H1 (cell line): Measurements from ENCODE around the gene PTPN13. TPM values are rescaled to one million over a fixed set of nuclear protein-coding genes. Genes with fewer than 3 reads are reported as not detected.

Experiments used
- CTCF ChIA-PET: fragments of 300-600 bp; sonication (Branson Sonifier 250); formaldehyde crosslinking; loops from one replicate; lab custom pipeline; 2021; ENCODE audit not compliant: partially characterized antibody; lab: Charles Lee
- POLR2A ChIA-PET: fragments of 300-600 bp; sonication (Branson Sonifier 250); formaldehyde crosslinking; loops from one replicate; lab custom pipeline; 2021; ENCODE audit warnings: inconsistent platforms; ENCODE audit not compliant: partially characterized antibody; lab: Charles Lee
- DNase-seq, 2 experiments: peaks; one replicate each; pipeline versions ENCODE4 v3.0.0 to v3.0.0-alpha.2; 2010 to 2022; ENCODE audit warnings: low spot score in 2 of 2, low read depth in 1 of 2, mixed read lengths in 1 of 2
- FAIRE-seq: peaks from 2 replicates; lab custom pipeline; 2011; peaks lifted over from hg19 to GRCh38; lab: Jason Lieb, UNC
- H2AFZ ChIP-seq: 2 replicates; pipeline ENCODE4 v1.8.1; 2012; ENCODE audit warnings: low read length, inconsistent platforms
- H2AK5ac ChIP-seq: 2 replicates; pipeline ENCODE4 v1.6.1; 2013; ENCODE audit warnings: low read depth, low read length
- H2BK120ac ChIP-seq: replicated peaks from 2 replicates; pipeline ENCODE3; 2013; ENCODE audit warnings: low read depth, low read length, inconsistent platforms
- H2BK12ac ChIP-seq: 2 replicates; pipeline ENCODE4 v1.6.1; 2013; ENCODE audit warnings: low read depth, low read length
- H2BK15ac ChIP-seq: 2 replicates; pipeline ENCODE4 v1.6.1; 2013; ENCODE audit warnings: low read length
- H2BK20ac ChIP-seq: 2 replicates; pipeline ENCODE4 v1.6.1; 2013; ENCODE audit warnings: low read length
- H2BK5ac ChIP-seq: 2 replicates; pipeline ENCODE4 v1.6.1; 2013; ENCODE audit warnings: low read depth, low read length
- H3K14ac ChIP-seq: 2 replicates; pipeline ENCODE4 v1.6.1; 2013; ENCODE audit warnings: inconsistent platforms; ENCODE audit not compliant: insufficient read length
- H3K18ac ChIP-seq: 2 replicates; pipeline ENCODE4 v1.6.1; 2013; ENCODE audit warnings: low read length; ENCODE audit errors: extremely low read depth
- H3K23ac ChIP-seq: 2 replicates; pipeline ENCODE4 v1.6.1; 2013; ENCODE audit warnings: inconsistent platforms; ENCODE audit not compliant: insufficient read length
- H3K23me2 ChIP-seq: 2 replicates; pipeline ENCODE4 v1.6.1; 2013; ENCODE audit warnings: low read depth, low read length
- H3K27ac ChIP-seq: 2 replicates; pipeline ENCODE4 v1.6.1; 2011; ENCODE audit warnings: low read depth, low read length, inconsistent platforms
- H3K27me3 ChIP-seq, 4 experiments: replicated peaks in 1 of 4; 1 replicate in 1 of 4; 2 replicates in 3 of 4; pipeline versions ENCODE4 v1.6.1 to v1.8.1; 2011 to 2013; ENCODE audit warnings: low read length in 3 of 4, mild to moderate bottlenecking in 3 of 4, inconsistent platforms in 2 of 4, mixed read lengths in 2 of 4, moderate library complexity in 1 of 4; ENCODE audit not compliant: control insufficient read depth in 3 of 4, insufficient read depth in 3 of 4; ENCODE audit errors: extremely low read depth in 1 of 4
- H3K36me3 ChIP-seq, 4 experiments: 2 replicates each; pipeline versions ENCODE4 v1.6.1 to v1.8.1; 2011 to 2013; ENCODE audit warnings: mild to moderate bottlenecking in 4 of 4, low read length in 3 of 4, moderate library complexity in 2 of 4, control low read depth in 1 of 4, inconsistent platforms in 1 of 4; ENCODE audit not compliant: insufficient read depth in 4 of 4, control insufficient read depth in 2 of 4
- H3K4ac ChIP-seq: replicated peaks from 2 replicates; pipeline ENCODE3; 2013; ENCODE audit warnings: low read length, low read depth, mixed read lengths, inconsistent platforms; ENCODE audit not compliant: insufficient read length
- H3K4me1 ChIP-seq, 4 experiments: replicated peaks in 1 of 4; 1 replicate in 1 of 4; 2 replicates in 3 of 4; pipeline versions ENCODE4 v1.6.1 to v1.8.1; 2011 to 2013; ENCODE audit warnings: low read length in 3 of 4, inconsistent platforms in 2 of 4, mixed read lengths in 1 of 4; ENCODE audit not compliant: insufficient read depth in 4 of 4, control insufficient read depth in 3 of 4
- H3K4me2 ChIP-seq, 2 experiments: 2 replicates each; pipeline versions ENCODE4 v1.6.1 to v1.8.1; 2011 to 2013; ENCODE audit warnings: low read depth in 2 of 2, low read length in 2 of 2, control low read depth in 1 of 2, inconsistent platforms in 1 of 2, mild to moderate bottlenecking in 1 of 2; ENCODE audit not compliant: insufficient read depth in 1 of 2
- H3K4me3 ChIP-seq, 4 experiments: fragments of 200-600, 300-600 bp in 1 of 4; sonication (generic), shearing (Covaris generic), sonication (Bioruptor Twin) in 1 of 4; 2 replicates each; pipeline versions ENCODE4 v1.5.1 to v1.8.1; 2011 to 2016; ENCODE audit warnings: low read length in 4 of 4, low read depth in 3 of 4, control low read depth in 2 of 4, inconsistent platforms in 2 of 4, mild to moderate bottlenecking in 2 of 4, mixed read lengths in 1 of 4, moderate library complexity in 1 of 4; ENCODE audit not compliant: insufficient read depth in 2 of 4; ENCODE audit errors: extremely low read depth in 1 of 4
- H3K56ac ChIP-seq: replicated peaks from 2 replicates; pipeline ENCODE3; 2013; ENCODE audit warnings: low read depth, mild to moderate bottlenecking, mixed read lengths, low read length, inconsistent platforms; ENCODE audit not compliant: insufficient read length
- H3K79me1 ChIP-seq: 2 replicates; pipeline ENCODE4 v1.6.1; 2013; ENCODE audit warnings: low read depth, low read length, control low read depth
- H3K79me2 ChIP-seq, 2 experiments: 2 replicates each; pipeline versions ENCODE4 v1.6.1 to v1.8.1; 2012 to 2013; ENCODE audit warnings: low read length in 2 of 2, mild to moderate bottlenecking in 2 of 2, inconsistent platforms in 1 of 2; ENCODE audit not compliant: insufficient read depth in 2 of 2, control insufficient read depth in 1 of 2
- H3K9ac ChIP-seq, 4 experiments: replicated peaks in 1 of 4; 1 replicate in 1 of 4; 2 replicates in 3 of 4; pipeline versions ENCODE4 v1.6.1 to v1.8.1; 2011 to 2013; ENCODE audit warnings: low read depth in 3 of 4, low read length in 3 of 4, control low read depth in 2 of 4, mild to moderate bottlenecking in 2 of 4, moderate library complexity in 2 of 4, inconsistent platforms in 1 of 4; ENCODE audit errors: extremely low read depth in 1 of 4
- H3K9me3 ChIP-seq, 2 experiments: 2 replicates each; pipeline versions ENCODE4 v1.6.1 to v1.8.1; 2012 to 2013; ENCODE audit warnings: mild to moderate bottlenecking in 2 of 2, moderate library complexity in 2 of 2, control low read depth in 1 of 2, inconsistent platforms in 1 of 2, low read depth in 1 of 2, low read length in 1 of 2, mixed read lengths in 1 of 2; ENCODE audit not compliant: insufficient read depth in 2 of 2
- H4K20me1 ChIP-seq, 2 experiments: replicated peaks in 1 of 2; 2 replicates each; pipeline versions ENCODE3 to v1.8.1; 2011 to 2013; ENCODE audit warnings: inconsistent platforms in 2 of 2, low read length in 2 of 2, mild to moderate bottlenecking in 1 of 2; ENCODE audit not compliant: insufficient read depth in 2 of 2, control insufficient read depth in 1 of 2
- H4K5ac ChIP-seq: 2 replicates; pipeline ENCODE4 v1.6.1; 2013; ENCODE audit warnings: low read length, low read depth, mixed read lengths, inconsistent platforms; ENCODE audit not compliant: insufficient read length
- H4K8ac ChIP-seq: 2 replicates; pipeline ENCODE4 v1.8.0; 2013; ENCODE audit warnings: mild to moderate bottlenecking, moderate library complexity, low read length, inconsistent platforms; ENCODE audit not compliant: insufficient read depth; ENCODE audit errors: extremely low read depth
- H4K91ac ChIP-seq: replicated peaks from 2 replicates; pipeline ENCODE3; 2013; ENCODE audit warnings: low read length, mixed read lengths, inconsistent platforms; ENCODE audit not compliant: insufficient read length
- BRCA1 ChIP-seq: IDR thresholded peaks from 2 replicates; pipeline ENCODE4 v1.6.1; 2012; ENCODE audit warnings: low read depth, low read length, improper control_type of control experiment
- EGR1 ChIP-seq: IDR thresholded peaks from 2 replicates; pipeline ENCODE4 v1.6.1; 2011; ENCODE audit warnings: low read depth, low read length, borderline replicate concordance
- EP300 ChIP-seq, 2 experiments: IDR thresholded peaks; 1 replicate in 1 of 2; 2 replicates in 1 of 2; pipeline ENCODE4 v1.6.1; 2011 to 2012; ENCODE audit warnings: low read depth in 2 of 2, low read length in 2 of 2, mild to moderate bottlenecking in 2 of 2, borderline replicate concordance in 1 of 2, inconsistent platforms in 1 of 2, moderate library complexity in 1 of 2
- JUN ChIP-seq: IDR thresholded peaks from 2 replicates; pipeline ENCODE4 v1.6.1; 2011; ENCODE audit warnings: low read depth, mild to moderate bottlenecking, improper control_type of control experiment, low read length
- RXRA ChIP-seq: IDR thresholded peaks from 2 replicates; pipeline ENCODE4 v1.6.1; 2011; ENCODE audit warnings: low read depth, mild to moderate bottlenecking, low read length, moderate library complexity; ENCODE audit not compliant: insufficient read depth
- SP1 ChIP-seq: IDR thresholded peaks from 2 replicates; pipeline ENCODE4 v1.6.1; 2011; ENCODE audit warnings: low read depth, low read length
- SRF ChIP-seq: IDR thresholded peaks from 2 replicates; pipeline ENCODE4 v1.6.1; 2011; ENCODE audit warnings: mild to moderate bottlenecking, low read depth, low read length, moderate library complexity
- TCF12 ChIP-seq: IDR thresholded peaks from 2 replicates; pipeline ENCODE4 v1.6.1; 2011; ENCODE audit warnings: low read depth, mild to moderate bottlenecking, low read length
- YY1 ChIP-seq: IDR thresholded peaks from 2 replicates; pipeline ENCODE4 v1.6.1; 2011; ENCODE audit warnings: low read depth, mild to moderate bottlenecking, low read length
- WGBS, 2 experiments: shearing (Covaris generic) in 1 of 2; methylation state at CpG; one replicate each; pipeline versions ENCODE4 v1.1.6 to v1.1.7; 2013 to 2015; ENCODE audit warnings: low lambda C conversion rate in 2 of 2, mixed read lengths in 2 of 2, inconsistent platforms in 1 of 2, low coverage in 1 of 2, missing lambda C conversion rate in 1 of 2; ENCODE audit not compliant: insufficient replicate concordance in 2 of 2, insufficient coverage in 1 of 2, insufficient read length in 1 of 2; ENCODE audit errors: extremely low coverage in 1 of 2, missing lambda C conversion rate in 1 of 2; 5-methylcytosine and 5-hydroxymethylcytosine counted together
- polyA plus RNA-seq, 7 experiments: library from polyadenylated mRNA; depleted of rRNA in 3 of 7; stranded (reverse) in 5 of 7; unstranded in 2 of 7; fragments of >200 nt in 5 of 7; fragments of 200-250 nt in 2 of 7; gene quantifications; 1 replicate in 5 of 7; 2 replicates in 1 of 7; 4 replicates in 1 of 7; pipeline versions ENCODE4 v1.2.1 to v1.2.3, GENCODE V29; 2011 to 2013; ENCODE audit warnings: missing spikeins in 2 of 7, mixed read lengths in 2 of 7
- total RNA-seq: library from RNA; stranded (reverse); fragmentation: NEBNext Ultra II Directional; extraction: Animal tissue kit (Norgen Biotek cat#: 25700); gene quantifications from 2 replicates; pipeline ENCODE4 v1.2.1, GENCODE V29; 2021

PTPN13 gene
- total and polyA plus RNA-seq, 2 of the 8 experiments (the other 6 are each of a cell fraction or from before 2014, with no cell fraction given), result 12.7 to 57.9 TPM

DNA sequence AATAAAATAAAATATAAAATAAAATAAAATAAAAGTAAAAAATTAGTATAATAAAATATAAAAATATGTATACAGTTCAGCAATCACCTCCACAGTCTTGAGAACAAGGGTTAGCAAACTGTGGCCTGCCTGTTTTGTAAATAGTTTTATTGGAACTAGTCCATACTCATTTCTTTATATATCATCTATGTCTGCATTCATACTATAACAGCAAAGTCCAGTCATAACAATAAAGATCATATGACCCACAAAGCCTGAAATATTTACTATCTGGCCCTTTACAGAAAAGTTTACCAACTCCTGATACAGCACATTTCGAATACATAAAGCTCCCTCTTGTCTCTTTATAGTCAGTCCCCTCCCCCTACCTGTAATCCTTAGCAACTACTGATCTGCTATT lies 143.1 kb downstream of the PTPN13 start:
- Histone ChIP-seq H3K18ac (no peak overlapping the region), H3K36me3 (peaks cover 0 to 59% (median 20%) of the 10 kb centered on the region in 4 experiments; a peak in 4 of 8 replicates), H3K4me3 (no peak overlapping the region), H2BK5ac (no peak overlapping the region), H4K91ac (no peak overlapping the region), H4K8ac (no peak overlapping the region), H3K27ac (no peak overlapping the region), H3K23me2 (no peaks in the 10 kb centered on the region), H3K4me2 (no peak overlapping the region), H2BK120ac (no peak overlapping the region), H2BK15ac (no peak overlapping the region), H3K23ac (no peak overlapping the region), H2AFZ (no peak overlapping the region), H3K79me1 (no peaks in the 10 kb centered on the region), H2BK20ac (no peak overlapping the region), H4K20me1 (no peaks in the 10 kb centered on the region), H3K56ac (no peak overlapping the region), H3K79me2 (no peaks in the 10 kb centered on the region), H3K9me3 (peaks cover 20% of the 10 kb centered on the region in 2 experiments), H3K27me3 (no peaks in the 10 kb centered on the region), H2BK12ac (no peak overlapping the region), H2AK5ac (no peak overlapping the region), H3K9ac (no peak overlapping the region), H3K4me1 (no peaks in the 10 kb centered on the region), H3K14ac (no peak overlapping the region), H3K4ac (no peak overlapping the region), H4K5ac (no peak overlapping the region)
- FAIRE-seq (no peak), DNase-seq (no peak)
- POLR2A ChIA-PET, result interaction anchor here (0.6 kb wide), 1 partner anchor 9 kb away, joined by 3 read pairs; no protein-coding TSS in a partner anchor
- TF ChIP-seq BRCA1 (no peak), TCF12 (no peak), EGR1 (no peak), EP300 (IDR thresholded peaks at IDR 0.05; ENCODE audit: borderline replicate concordance in 1 of 2, low read depth in 2 of 2, low read length in 2 of 2) (no peak), JUN (no peak), SP1 (no peak), RXRA (no peak), YY1 (no peak), SRF (no peak)
- WGBS, 2 experiments, result 91% methylated on average over 1 of the region's 1 CpG; no CpG with 5 or more reads in 1 of the 2 experiments
- CTCF ChIA-PET, result interaction anchor here (0.6 to 1.1 kb wide), 2 partner anchors 82 to 219 kb away, joined by 4 read pairs; no protein-coding TSS in a partner anchor
